ENCODE data around the gene SH3RF3.

The SH3RF3 gene

DNA sequence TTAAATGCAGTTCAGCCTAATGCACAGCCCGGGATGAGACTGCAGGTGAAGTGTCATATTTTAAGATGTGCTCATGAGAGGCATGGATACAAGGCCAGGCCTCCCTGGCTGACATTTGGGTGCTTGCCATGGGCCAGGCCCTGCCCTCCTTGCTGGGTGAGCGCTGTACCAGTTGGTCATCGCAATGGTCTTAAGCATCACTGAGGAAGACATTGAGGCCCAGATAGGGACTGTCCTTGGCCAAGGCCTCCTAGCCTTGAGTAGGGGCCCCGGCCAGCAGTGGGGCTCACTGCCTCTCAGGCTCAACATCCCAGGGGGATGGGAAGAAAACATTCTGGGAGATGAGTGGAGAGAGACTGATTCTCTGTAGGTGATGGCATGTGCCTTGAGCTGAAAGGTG is 184.3 kb downstream of the SH3RF3 start:
- no peak for DNase-seq (ENCODE audit: low read depth)

DNA sequence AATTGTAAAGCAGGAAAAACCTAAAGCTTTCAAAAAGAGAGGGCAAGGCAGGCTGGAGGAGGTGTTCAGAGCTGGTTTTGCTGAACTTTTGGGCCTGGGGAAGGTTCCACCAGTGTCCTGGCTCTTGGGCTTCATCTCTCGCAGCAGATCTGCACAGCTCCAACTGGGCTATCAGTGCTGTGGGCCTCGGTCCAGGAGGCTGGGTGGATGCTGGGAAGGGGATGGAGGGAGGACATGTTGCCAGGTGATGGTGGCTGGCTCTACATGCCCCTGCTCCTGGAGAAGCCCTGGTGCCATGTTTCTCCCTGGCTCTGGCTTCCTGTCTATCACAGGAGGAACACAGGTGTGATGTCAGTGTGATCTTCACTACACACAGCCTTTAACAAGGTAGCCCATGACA is 187.1 kb downstream of the SH3RF3 start:
- no peak for DNase-seq (ENCODE audit: low read depth)

DNA sequence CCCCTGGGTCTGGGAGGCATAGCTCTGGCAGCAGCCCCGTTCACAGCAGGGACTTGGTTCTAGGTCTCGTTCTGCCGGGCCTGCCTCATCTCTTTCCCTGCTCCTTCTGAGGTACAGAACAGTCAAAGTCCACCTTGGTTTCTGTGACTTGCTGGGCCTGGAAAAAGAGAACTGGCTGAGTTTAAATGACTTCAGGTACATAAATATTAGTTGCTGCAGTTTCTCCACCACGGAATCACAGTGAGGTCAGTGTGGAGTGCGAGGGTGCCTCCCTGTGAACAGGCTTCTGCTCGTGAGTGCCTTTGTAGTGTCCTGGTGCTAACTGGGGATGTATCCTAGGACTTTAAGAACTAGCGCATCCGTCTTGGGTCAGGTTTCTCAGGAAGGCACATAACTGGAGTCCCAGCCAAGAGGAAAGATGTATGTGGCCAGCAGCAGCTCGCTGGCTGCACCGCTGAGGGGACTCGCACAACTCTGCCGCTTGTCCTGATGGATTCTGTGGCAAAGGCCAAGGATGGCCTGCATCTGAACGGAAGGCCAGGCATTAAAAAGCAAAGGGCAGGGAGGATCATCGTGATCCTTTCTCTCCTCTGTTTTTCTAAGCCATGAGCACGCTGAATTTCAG is 188.6 kb downstream of the SH3RF3 start:
- DNase-seq (ENCODE audit: low read depth), result no peak

DNA sequence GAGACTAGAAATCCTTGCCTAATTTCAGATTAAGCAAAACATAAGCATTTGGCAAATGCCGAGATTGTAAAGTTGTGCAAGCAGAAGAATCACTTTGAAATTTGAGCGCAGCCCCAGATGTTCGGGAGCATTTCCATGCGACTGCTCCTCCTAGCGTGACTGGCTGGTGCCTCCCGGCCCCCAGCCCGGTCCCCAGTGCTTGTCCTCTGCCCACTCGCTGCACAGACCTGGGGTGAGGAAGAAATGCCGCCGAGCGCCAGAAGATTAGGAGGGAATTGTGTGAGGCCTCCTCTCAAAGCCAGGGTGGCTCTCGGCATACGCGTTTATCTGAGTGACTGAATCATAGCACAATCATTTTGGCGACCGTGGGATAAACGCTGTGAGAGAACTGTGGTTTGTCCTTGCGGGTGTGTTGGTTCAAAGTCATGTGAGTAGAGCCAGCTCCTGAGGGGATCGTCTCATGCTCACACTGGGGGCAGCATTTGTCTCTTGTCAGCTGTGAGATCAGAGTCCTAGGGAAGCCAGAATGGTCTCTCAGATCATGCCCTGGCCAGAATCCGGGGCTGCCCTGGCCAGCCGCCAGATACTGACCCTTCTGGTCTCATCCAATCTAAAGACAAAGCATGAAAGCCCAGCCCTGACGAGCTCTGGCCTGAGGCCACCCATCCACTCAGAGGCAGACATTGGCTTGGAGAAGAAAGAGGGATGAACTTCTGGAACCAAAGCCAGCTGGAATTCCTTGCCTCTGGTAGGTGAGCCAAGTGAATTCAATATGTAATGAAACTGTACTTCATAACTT is 189.3 kb downstream of the SH3RF3 start:
- peak; percentile 69 for DNase-seq (ENCODE audit: low read depth)

DNA sequence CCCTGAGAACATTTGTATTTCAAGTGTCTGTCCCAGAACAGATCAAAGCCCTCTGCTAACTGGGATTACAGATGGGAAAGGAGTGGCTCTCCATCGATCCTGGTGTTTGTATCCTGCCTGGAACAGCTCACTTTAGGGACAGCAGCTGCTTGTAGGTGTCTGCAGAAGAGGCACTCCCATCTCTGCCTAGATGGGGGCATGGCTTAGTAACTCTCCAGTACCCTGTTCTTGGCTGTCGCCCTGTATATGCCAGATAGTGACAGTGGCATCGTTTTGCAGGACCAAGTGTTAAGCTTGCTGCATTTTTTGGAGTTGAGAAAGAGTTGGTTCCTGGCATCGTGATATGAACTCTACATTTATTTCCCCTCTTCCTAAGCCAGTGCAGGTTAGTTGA is 189.9 kb downstream of the SH3RF3 start:
- no peak for DNase-seq (ENCODE audit: low read depth)

DNA sequence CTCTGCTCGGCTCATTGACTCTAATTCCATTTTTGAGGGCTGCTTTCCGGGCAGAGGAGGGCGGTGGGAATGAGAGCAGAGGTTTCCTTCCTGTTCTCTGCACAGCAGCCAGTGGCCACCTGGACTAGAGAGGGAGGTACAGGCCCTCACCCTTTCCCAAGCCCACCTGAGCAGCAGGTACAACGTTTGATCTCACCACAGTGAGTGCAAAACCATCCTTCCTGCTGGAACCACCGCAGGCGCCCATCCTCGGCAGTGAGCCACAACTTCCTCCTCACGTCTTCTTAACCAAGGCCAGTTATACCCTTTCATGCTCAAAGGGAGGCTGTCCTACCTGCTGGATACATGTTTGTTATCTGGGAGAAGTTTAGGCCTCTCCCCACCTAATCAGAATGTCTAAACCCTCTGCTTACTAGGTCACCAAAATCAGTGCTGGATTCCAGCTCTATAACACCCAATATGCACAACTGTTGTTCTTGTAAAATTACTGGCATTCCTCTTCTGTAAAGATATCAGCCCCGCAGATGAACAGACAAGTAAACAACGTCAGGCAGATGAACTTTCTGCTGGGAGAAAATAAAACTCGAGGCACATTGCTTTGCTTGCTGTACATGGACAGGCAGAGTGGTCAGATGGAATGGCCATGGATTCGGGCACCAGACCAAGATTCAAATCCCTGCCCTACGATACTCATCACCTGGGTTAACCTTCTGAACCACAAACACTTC is 191.4 kb downstream of the SH3RF3 start:
- DNase-seq (ENCODE audit: low read depth), result no peak

DNA sequence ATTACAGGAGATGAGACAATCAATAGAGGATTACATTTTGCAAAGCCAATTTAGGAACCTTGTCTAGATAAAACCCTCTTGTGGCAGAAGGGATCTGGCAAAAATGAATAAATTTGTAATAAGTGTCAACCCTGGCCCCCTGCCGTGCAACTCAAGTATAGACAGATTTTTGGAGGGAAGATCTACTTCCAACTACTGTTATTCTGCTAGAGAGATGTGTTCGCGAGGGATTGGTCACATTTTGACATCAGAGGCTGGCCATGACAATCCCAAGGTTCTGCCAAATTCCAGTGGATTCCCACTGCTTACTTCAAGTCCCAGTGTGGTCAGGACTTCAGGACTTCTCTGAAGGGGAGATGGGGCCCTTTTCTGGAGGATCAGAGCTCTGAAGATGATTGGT is 192.6 kb downstream of the SH3RF3 start:
- no peak for DNase-seq (ENCODE audit: low read depth)

DNA sequence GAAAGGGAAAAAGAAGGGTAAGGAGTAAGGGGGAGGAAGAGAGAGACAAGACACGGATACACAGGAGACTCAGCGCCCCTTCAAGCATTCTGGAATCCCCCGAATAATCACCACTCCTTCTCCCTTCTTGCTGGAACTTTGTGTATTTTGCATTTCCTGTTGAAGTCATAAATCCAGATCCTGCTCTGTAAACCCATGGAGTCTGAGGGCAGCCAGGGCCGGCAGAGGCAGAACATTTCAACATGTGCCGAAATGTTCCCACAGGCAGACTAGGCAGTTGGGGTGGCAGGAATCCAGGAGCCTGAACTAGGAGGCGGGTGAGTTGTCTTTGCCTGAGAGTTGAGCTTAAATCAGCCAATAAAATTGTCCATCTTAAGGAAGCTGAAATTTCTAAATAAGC is 193.1 kb downstream of the SH3RF3 start:
- peak; percentile 69 for DNase-seq (ENCODE audit: low read depth)

DNA sequence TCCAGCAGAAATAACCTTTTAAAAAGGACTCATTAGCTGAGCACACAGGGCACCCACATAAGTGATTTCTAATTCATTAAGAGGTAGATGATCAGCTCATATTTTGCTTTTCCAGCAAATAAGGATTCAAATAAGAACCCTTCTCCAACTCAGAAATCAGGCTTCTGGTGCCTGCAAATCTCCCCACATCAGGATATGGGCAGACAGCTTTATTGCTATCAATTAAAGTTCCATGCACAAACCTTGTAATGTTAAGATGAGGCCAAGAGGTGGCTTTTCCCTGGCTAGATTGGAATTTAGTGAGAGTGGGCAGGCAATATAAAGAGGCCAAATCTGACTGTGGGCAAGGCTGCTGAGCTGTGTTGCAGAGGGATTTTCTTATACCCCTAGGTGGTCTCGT is 193.6 kb downstream of the SH3RF3 start:
- DNase-seq (ENCODE audit: low read depth), result no peak

DNA sequence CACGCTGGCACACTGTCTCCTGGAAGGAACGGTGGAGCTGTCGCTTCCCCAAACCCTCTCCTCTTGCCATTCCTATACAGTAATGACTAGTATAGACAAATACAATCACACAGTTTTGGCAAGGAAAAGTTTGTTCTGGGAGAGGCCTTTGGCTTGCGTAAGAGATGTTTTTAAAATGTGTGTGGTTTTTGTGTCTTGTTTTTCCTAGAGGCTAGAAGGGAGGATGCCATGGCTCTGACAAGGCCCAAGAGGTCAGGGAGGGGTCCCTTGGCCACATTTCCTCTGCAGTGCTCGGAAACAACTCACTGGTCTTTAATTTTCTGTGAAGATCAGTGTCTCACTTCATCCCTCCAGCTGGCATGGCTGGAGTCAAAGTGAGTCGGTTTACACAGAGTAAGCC is 195.9 kb downstream of the SH3RF3 start:
- DNase-seq (ENCODE audit: low read depth), result peak; percentile 83

DNA sequence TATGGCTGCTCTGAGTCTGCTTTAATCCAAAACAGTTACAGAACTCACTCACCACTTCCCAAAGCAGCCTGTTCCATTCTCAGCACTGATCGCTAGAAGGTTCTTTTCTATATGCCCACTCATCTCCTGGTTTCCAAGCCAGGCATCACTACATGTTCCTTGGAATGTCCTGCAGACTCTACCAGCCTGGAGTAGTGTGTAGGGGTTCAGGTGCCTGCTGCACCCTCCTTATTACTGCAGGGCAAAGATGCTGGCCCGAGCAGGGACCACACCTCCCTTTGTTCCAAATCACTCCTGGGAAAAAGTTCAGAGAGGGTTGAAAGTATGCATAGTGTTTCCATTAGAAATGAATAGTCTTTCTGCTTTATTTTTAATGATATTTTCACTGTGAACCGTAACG is 196.6 kb downstream of the SH3RF3 start:
- DNase-seq (ENCODE audit: low read depth), result no peak

DNA sequence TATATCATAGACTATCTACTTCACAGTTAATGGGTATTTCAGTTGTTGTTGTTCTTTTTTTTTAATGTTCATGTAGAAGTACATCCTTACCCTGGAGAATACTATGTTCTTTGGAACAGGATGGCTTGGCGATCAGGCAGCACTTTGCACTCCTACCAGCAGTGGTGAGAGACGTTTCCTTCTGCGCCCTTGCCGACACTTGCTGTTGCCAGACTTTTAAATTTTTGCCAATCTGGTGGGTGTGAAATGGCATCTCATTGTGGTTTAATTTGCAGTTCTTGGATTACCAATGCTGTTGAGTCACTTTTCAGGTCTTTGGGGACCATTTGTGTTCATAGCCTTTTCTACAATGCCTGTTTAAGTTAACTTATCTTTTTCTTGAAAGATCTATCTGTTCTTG is 197.3 kb downstream of the SH3RF3 start:
- DNase-seq (ENCODE audit: low read depth), result no peak

DNA sequence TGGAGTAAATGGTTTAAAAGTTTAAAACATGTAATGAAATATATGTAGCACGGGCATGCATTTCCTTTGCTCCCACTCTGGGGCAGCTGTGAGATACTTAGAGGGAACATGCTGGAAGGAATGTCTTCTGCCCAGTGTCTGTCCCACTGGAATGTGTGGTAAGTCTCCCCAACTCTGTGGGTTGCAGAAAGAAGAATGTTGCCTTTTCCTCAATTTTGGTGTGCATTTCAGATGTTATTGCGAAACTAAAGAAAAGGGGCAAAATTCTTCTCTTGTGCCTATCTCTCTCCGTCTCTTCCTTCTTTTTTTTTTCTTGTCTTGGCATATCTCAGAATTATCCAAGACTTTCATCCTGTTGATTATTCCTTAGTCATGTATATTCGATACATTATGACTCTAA is 201.1 kb downstream of the SH3RF3 start:
- DNase-seq (ENCODE audit: low read depth), result peak; percentile 45

DNA sequence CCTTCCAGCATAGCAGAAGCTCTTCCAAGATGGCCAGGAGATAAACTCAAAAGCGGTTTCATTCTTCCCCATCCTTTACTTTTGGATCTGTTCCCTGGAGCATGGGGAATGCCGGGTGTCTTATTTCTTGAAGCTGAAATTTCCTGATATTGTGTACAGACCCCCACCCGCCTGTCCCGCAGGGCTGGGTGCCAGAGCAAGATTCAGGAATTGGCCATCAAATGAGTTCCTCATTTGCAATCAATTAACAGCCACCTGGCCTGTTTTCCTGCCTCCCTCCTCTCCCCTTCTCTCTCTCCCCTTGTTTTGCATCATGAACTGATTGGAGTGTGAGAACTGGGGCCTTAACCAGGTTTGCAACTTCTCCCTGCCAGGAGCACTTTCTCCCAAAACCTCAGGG is 202.1 kb downstream of the SH3RF3 start:
- DNase-seq (ENCODE audit: low read depth), result no peak

DNA sequence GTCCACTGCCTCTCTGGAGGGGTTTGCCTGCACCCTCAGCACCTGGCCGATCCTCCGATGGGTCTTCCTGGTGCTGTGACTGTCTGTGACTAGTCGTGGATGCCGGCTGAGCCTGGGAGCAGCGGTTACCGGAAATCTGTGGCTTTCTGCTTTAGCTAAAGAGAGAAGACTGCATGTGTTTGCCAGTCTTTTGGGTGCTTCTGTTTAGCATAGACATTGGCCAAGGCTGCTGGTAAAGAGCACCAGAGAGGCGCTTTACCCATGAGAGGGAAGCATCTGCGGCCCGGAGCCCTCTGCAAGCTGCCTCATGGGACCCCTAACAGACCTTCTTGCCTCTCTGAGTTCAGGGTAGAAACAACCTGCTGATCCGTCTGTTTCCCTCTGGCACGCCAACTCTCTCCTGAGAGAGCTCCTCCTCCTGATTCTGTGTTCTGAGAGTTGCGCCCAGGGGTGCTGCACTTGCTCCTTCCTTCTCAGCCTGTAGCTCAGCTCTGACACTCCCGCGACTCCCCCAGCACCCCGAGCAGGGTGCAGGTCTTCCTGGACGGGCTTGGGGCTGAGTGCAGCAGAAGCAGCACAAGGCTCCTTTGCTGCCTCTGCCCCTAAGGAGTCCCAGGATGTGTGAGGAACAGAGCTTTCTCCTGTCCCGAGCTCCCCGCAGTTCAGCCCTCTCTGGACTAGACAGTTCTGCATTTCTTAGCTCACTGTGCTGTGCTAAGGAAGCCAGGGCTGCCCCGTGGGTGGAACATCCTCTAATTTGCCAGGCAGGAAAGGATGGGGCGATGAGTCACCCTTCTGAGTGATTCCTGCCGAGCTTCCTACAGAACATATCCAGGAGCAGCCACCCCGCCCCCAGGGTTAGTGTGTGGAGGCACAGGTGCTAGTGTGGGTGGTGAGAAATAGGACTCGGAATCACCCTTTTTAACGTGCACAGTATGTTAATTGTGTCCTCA is 203.2 kb downstream of the SH3RF3 start:
- peak; percentile 83 for DNase-seq (ENCODE audit: low read depth)

DNA sequence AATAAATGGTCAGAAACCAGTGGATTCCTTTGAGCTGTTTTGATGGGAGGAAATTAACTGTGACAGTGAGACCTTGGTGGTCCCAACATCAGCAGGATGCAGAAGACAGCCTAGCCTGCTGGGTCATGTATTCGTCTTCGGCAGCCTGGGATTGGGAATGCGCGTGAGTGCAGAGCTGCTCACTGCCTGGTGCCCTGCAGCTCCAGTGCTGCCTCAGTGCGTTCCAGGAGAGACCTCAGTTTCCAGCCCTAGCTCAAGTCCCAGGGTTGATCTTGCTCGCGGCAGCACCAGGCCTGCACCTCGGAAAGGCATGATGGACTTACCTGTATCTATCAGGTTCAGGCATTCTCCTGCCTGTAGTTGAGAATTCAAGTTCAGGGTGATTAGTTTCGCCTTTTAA is 203.9 kb downstream of the SH3RF3 start:
- no peak for DNase-seq (ENCODE audit: low read depth)

DNA sequence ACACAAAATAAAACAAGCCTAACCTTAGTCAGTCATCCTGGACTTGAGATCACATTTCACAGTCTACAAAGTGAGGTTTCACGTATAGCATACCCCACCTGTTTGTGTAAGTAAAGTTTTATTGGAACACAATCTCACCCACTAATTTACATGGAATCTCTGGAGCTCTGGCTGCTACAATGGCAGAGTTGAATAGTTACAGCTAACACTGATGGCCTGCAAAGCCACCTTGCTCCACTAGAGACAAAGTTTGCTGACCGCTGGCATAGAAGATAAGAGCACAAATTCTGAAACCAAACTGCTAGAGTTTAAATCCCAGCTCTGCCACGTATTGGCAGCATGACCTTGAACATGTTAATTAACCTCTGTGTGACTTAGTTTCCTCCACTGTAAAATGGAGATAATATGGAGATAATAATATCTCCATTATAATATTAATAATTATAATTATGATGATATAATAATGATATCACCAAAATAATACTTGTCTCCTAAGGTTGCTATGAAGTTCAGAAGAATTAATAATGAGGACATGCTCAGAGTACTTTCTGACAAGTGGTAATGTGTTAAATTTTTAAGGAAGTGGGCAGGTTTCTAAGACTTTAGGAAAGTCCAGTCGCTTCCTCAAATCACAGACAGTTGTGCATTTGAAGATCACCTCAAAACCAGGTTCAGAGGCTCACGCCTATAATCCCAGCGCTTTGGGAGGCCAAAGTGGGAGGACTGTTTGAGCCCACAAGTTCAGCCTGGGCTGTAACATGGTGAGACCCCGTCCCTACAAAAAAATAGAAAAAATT is 204.6 kb downstream of the SH3RF3 start:
- no peak for DNase-seq (ENCODE audit: low read depth)

DNA sequence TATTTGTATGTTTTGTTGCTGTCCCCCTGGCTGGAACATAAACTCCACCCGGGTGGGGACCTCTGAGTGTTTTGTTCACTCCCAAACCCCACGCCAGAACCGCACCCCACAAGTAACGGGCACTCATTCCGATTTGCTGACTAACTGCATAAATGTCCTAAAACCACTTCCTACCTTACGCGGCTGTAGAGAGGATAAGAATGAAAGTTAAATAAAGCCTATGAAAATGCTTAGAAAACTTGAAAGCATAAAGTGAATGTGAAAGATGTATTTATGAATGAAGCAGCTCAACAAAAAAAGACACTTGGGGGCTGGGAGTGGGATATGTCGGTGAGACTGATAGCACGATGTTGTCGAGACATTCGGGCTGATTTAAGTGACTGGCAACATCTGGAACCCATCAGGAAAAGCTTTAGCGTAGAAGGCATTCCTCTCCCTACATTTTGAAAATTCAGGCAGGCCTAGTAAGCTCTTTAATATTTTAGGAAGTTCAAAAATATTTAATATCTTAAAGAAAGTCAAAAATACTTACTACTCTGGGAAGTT is 206.7 kb downstream of the SH3RF3 start:
- peak; percentile 55 for DNase-seq (ENCODE audit: low read depth)

DNA sequence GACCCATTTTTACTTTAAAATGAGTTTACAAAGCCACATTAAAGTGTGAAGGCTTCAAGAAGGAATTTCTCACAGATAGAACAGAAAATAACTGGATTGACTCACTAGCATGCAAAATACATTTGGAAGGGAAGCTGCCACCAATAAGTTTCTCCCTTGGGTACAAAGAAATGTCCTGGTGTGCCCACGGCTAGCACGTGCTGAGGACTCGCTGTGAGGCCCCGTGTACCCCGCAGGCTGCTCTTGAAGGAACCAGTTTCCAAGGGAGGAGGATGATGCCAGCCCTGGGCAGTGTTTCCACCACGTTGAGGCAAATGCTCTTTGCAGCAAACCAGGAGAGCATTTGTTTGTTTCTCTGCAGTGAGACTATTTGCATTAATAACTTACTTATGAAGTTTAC is 207.3 kb downstream of the SH3RF3 start:
- no peak for DNase-seq (ENCODE audit: low read depth)

DNA sequence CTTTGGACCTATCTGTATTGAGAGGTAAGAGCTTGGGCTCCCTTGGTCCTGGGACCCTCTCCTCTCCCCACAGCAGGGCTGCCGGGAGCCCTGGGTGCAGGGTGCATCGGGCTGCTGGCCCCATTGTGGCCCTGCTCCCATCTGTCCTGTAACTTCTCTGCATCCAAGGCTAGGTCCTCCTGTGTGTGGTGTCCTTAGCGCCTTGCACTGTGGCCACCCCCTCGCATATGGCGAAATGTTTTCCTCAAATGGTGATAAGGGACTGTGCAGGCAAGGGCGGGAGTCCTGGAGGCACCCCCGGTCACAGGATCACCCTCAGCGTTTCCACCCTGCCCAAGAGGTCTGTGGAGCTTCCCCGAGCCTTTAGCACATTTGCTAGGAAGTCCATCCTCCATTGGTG is 208.2 kb downstream of the SH3RF3 start:
- no peak for DNase-seq (ENCODE audit: low read depth)

DNA sequence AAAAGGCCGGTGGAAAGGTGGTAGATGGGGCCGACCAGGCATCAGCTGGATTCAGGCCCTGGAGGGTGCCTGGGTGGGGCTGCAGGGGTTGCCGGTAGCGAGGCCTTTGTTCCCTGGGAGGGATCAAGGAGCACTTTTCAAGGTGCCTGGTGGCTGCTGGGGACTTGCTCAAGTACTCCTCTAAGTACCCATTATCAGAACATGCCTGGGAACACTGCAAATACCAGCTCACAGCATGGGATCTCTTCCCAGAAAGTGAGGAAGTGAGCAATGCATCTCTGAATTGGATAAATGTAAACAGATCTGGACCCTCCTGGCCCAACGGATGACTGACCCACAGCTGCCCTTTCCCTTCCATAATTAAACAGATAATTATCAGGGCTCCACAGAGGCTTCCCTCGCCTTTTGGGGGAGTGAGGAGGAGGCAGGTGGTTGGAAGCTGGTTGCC is 210.5 kb downstream of the SH3RF3 start:
- peak; percentile 56 for DNase-seq (ENCODE audit: low read depth)

Measured in non-pigmented ciliary epithelial cell (primary cell).